Measurements from ENCODE around the gene BRAT1.
A peak's percentile ranks its signal among the peaks of the same experiment; 100 is the strongest.

BRAT1 gene

GRCh38 chr7:2526659-2527504 is 28.4 kb downstream of the BRAT1 start:
- TF ChIP-seq CTCF (IDR thresholded peaks at IDR 0.05; ENCODE audit: low read depth, low read length), result no peak
- Histone ChIP-seq H3K27me3 (ENCODE audit: insufficient read depth, low read depth, severe bottlenecking) (no peaks in the 10 kb centered on the region), H3K36me3 (peaks cover 50% of the 10 kb centered on the region), H3K27ac (peak overlapping the region; percentile 19), H3K9me3 (ENCODE audit: severe bottlenecking) (no peaks in the 10 kb centered on the region), H3K4me3 (ENCODE audit: low read depth, low read length) (no peak overlapping the region)
- DNase-seq, result no peak

GRCh38 chr7:2525658-2526630 is 29.4 kb downstream of the BRAT1 start:
- H3K9me3 ChIP-seq (ENCODE audit: severe bottlenecking), result no peaks in the 10 kb centered on the region
- 0 out of 2 replicates have a peak overlapping the region, but pooled peaks have one; percentile 31 for H3K27ac ChIP-seq
- TF ChIP-seq CTCF (IDR thresholded peaks at IDR 0.05; ENCODE audit: low read depth, low read length), result no peak
- DNase-seq, result no peak
- H3K4me3 ChIP-seq (ENCODE audit: low read depth, low read length), result no peak overlapping the region
- H3K27me3 ChIP-seq (ENCODE audit: insufficient read depth, low read depth, severe bottlenecking), result no peaks in the 10 kb centered on the region
- H3K36me3 ChIP-seq, result peaks cover 55% of the 10 kb centered on the region

GRCh38 chr7:2524808-2525657 is 30.3 kb downstream of the BRAT1 start:
- H3K36me3 ChIP-seq, result peaks cover 55% of the 10 kb centered on the region
- H3K27me3 ChIP-seq (ENCODE audit: insufficient read depth, low read depth, severe bottlenecking), result no peaks in the 10 kb centered on the region
- DNase-seq, result no peak
- peak overlapping the region; percentile 44; the same call in 1 of the 2 replicates for H3K27ac ChIP-seq
- no peak for TF ChIP-seq CTCF (IDR thresholded peaks at IDR 0.05; ENCODE audit: low read depth, low read length)
- H3K9me3 ChIP-seq (ENCODE audit: severe bottlenecking), result no peaks in the 10 kb centered on the region
- no peak overlapping the region for H3K4me3 ChIP-seq (ENCODE audit: low read depth, low read length)

- Histone ChIP-seq H3K4me3 (ENCODE audit: low read depth, low read length) (no peak overlapping the region), H3K27ac (peak overlapping the region; percentile 44), H3K9me3 (ENCODE audit: severe bottlenecking) (no peaks in the 10 kb centered on the region), H3K36me3 (peaks cover 54% of the 10 kb centered on the region), H3K27me3 (ENCODE audit: insufficient read depth, low read depth, severe bottlenecking) (no peaks in the 10 kb centered on the region)
- no peak for TF ChIP-seq CTCF (IDR thresholded peaks at IDR 0.05; ENCODE audit: low read depth, low read length)
- DNase-seq, result no peak
These were observed 31.1 kb downstream of the BRAT1 start for GRCh38 chr7:2523941-2524807.
